Esophagus (tissue), 2 donors: ENCODE results near the gene DNAJC7. TPM values are rescaled to one million over a fixed set of nuclear protein-coding genes. Genes with fewer than 3 reads are reported as not detected.

Experiments
- H3K27ac ChIP-seq, 2 donors: one replicate each; pipeline ENCODE4 v1.5.1; 2013; ENCODE audit warnings: low read depth in 2 of 2, mild to moderate bottlenecking in 2 of 2, inconsistent platforms in 1 of 2, low read length in 1 of 2, moderate library complexity in 1 of 2
- H3K27me3 ChIP-seq, 2 donors: one replicate each; pipeline ENCODE4 v1.6.1; 2013; ENCODE audit warnings: low read length in 2 of 2, control low read depth in 1 of 2, mild to moderate bottlenecking in 1 of 2; ENCODE audit not compliant: insufficient read depth in 2 of 2, control insufficient read depth in 1 of 2
- H3K36me3 ChIP-seq, 2 donors: one replicate each; pipeline ENCODE4 v1.6.1; 2013; ENCODE audit warnings: low read length in 1 of 2; ENCODE audit not compliant: control insufficient read depth in 2 of 2, insufficient read depth in 2 of 2
- H3K4me1 ChIP-seq, 2 donors: one replicate each; pipeline ENCODE4 v1.6.1; 2013; ENCODE audit warnings: low read length in 1 of 2; ENCODE audit not compliant: control insufficient read depth in 2 of 2, insufficient read depth in 2 of 2
- H3K4me3 ChIP-seq, 2 donors: one replicate each; pipeline ENCODE4 v1.5.1; 2013; ENCODE audit warnings: low read length in 2 of 2, mild to moderate bottlenecking in 2 of 2, low read depth in 1 of 2, moderate library complexity in 1 of 2
- H3K9me3 ChIP-seq, 2 donors: one replicate each; pipeline ENCODE4 v1.6.1; 2013; ENCODE audit warnings: mild to moderate bottlenecking in 2 of 2, low read depth in 1 of 2, low read length in 1 of 2, moderate library complexity in 1 of 2; ENCODE audit not compliant: control insufficient read depth in 2 of 2, insufficient read depth in 1 of 2
- WGBS, 2 donors: extraction: QIAGEN DNeasy Blood & Tissue Kit; methylation state at CpG; one replicate each; pipeline ENCODE4 v1.1.7; 2013; 5-methylcytosine and 5-hydroxymethylcytosine counted together
- polyA plus RNA-seq, 2 donors: library from polyadenylated mRNA; stranded (reverse); fragments of 200-250 nt; gene quantifications; one replicate each; pipeline ENCODE4 v1.2.3, GENCODE V29; 2013
- donor health status: healthy with polysubstance abuse.
- donor health status: Bipolar disorder and iron deficiency.

DNAJC7 gene, protein sequence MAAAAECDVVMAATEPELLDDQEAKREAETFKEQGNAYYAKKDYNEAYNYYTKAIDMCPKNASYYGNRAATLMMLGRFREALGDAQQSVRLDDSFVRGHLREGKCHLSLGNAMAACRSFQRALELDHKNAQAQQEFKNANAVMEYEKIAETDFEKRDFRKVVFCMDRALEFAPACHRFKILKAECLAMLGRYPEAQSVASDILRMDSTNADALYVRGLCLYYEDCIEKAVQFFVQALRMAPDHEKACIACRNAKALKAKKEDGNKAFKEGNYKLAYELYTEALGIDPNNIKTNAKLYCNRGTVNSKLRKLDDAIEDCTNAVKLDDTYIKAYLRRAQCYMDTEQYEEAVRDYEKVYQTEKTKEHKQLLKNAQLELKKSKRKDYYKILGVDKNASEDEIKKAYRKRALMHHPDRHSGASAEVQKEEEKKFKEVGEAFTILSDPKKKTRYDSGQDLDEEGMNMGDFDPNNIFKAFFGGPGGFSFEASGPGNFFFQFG
- polyA plus RNA-seq: 10 to 100 TPM; 55.4 to 66.4 TPM

DNA sequence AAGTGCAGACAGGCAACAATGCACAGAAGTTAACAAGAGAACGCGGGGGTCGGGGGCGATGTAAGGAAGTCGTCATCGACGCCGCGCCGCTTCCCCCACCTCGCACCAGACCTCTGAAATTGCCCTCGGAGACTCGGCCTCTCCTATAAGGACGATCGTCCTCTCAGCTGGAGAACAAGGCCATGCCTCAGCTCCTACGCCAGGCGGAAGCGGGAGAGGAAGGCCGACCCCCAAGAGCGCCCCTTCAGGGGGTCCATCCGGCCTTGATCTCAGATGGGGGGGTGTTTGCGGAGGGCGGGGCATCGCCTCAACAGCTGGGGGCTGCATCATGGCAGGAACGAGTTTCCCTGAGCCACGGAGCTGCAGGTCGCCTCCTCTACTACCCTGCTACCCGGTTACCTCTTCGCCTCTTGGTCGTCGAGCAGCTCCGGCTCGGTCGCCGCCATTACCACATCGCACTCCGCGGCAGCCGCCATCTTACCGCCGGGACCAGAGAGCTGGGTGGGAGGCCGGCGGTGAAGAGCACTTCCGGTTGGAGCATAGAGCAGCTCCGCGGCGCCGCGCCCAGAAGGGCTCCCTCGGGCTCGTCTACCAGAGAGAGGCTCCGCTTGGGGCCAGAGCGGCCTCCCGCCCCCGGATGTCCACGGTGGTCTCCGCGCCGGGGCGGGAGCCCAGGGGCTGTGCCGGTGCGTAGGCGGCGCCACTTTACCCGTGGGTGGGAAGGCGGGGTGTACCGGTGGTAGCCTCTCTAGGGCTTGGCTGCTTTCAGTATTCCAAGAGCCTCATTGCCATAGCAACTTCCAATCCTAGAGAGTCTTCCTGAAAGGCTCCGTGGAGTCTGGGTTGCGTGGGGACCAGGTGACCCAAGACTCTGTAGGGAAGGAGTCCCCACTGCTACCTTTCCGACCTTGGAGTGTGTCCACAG is at the start of gene DNAJC7:
Gene DNAJC7 (minus strand): TSS at position 499 of the 925 bp plus-strand sequence. CDS start 23 bp downstream, at position 476.
- WGBS, 2 donors: 0% methylated on average over 69 to 70 of the region's 70 CpGs

DNA sequence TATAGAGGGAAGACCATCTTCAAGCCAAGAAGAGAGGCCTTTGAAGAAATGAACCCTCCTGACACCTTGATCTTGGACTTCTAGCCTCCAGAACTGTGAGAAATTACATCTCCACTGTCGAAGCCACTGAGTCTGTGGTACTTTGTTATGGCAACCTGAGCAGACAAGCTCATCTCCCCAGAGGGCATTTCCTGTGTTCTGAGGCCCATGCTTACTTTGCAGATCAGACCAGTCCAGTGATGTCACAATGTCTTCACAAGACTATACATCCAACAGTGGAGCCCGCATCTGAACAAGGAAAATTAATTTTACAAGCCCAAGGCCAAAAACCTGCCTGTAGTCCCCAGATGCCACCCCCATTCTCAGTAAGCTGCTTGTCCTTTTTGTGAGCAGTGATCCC is 48.0 kb upstream of the DNAJC7 start:
- WGBS, 2 donors: 60 to 68% methylated on average over 2 of the region's 2 CpGs
- peaks cover 0 to 3% of the 10 kb centered on the region in 2 donors for H3K4me1 ChIP-seq
- H3K4me3 ChIP-seq: no peak overlapping the region
- H3K36me3 ChIP-seq: no peaks in the 10 kb centered on the region
- no peak overlapping the region for H3K27ac ChIP-seq
- no peaks in the 10 kb centered on the region for H3K27me3 ChIP-seq
- no peaks in the 10 kb centered on the region for H3K9me3 ChIP-seq

More for the DNA sequence above, at the start of gene DNAJC7:
- H3K4me3 ChIP-seq: peak within 1 kb of the TSS; percentile 97 to 99
- peaks cover 0 to 11% of the 10 kb centered on the region in 2 donors for H3K4me1 ChIP-seq
- H3K36me3 ChIP-seq: peaks cover 0 to 2% of the 10 kb centered on the region in 2 donors
- H3K27ac ChIP-seq: peak within 1 kb of the TSS; percentile 94 to 97
- no peaks in the 10 kb centered on the region for H3K9me3 ChIP-seq
- H3K27me3 ChIP-seq: no peaks in the 10 kb centered on the region

DNA sequence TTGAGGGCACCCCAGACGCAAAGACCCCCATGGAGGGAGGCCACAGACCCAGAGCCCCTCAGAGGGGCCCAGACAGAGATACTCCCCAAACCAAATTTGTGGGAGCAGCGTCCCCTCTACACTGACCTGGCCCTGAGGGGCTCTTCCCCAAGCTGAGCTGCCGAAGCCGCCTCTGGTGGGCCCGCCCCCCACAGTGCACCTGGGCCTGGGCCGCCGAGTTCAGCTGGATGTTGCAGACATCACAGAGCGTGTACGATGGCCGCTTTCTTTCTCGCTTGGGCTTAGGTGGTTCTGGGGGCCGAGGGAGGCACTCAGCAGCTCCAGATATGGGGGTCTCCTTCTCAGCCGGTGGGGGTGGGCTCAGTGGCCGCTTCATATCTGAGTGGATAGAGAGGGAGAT is 45.4 kb upstream of the DNAJC7 start:
- Histone ChIP-seq H3K4me3 (no peak overlapping the region), H3K36me3 (no peaks in the 10 kb centered on the region), H3K4me1 (no peaks in the 10 kb centered on the region), H3K9me3 (no peaks in the 10 kb centered on the region), H3K27me3 (no peaks in the 10 kb centered on the region), H3K27ac (no peak overlapping the region)
- WGBS, 2 donors: 87% methylated on average over 14 of the region's 14 CpGs

DNA sequence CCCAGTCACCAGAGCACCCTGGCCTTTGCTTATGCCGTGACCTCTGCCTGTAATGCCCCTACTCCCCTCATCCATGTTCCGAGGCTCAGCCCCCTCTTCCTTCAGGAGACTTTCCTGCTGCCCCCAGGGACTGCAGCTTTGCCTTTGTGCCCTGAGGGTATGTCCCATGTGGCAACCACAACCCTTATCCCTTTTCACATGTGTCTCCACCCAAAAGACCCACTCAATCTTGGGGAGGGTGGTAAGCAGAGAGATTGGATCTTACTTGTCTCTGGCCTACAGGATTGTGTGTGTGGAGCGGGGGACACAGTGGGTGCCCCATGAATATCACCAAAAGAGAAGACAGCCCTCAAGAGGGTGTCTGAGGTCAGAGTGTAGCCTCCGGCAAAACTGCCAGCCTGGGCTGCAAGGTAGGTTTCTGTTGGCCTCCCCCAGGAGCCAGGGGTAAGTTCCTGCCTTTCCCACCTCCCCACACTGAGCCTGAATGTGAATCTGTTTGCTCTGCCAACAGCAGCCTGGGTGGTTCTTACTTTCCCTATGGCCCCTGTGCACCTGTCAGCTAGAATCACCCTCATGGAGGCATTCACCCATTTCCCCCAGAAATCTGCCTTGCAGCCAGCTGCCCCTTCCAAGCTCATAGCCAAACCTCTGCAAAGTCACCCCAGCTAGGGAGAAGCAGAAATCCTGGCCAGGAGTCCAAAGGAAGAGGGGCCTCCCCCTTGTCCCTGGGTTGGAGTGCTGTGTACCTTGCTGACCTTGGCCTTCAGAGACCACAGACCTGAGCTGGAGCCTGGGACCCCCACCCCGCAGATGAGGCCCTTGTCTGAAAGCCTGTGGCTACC is 44.6 kb upstream of the DNAJC7 start:
- Histone ChIP-seq H3K27ac (no peak overlapping the region), H3K27me3 (no peaks in the 10 kb centered on the region), H3K36me3 (no peaks in the 10 kb centered on the region), H3K4me3 (no peak overlapping the region), H3K4me1 (no peaks in the 10 kb centered on the region), H3K9me3 (no peaks in the 10 kb centered on the region)
- 64 to 65% methylated on average over 5 of the region's 5 CpGs for WGBS, 2 donors

DNA sequence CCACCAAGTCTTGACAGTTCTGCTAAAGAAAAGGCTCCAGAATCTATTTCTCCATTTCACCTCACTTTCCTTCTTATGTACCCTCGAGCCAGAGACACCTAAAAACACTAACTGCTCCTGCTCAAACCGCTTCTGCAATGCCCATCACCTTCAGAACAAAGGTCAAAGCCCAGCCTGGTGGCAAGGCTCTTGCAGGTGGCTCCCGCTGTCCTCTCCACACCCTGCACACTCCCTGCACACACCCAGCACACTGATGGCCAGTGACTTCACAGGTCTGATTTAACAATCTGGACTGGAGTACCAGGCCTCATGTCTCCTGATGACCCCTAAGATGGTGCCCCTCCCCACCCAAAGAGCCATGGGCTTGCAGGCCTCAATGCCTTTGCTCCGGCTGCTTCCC is 43.0 kb upstream of the DNAJC7 start:
- no peak overlapping the region for H3K4me3 ChIP-seq
- no peaks in the 10 kb centered on the region for H3K27me3 ChIP-seq
- no peak overlapping the region for H3K27ac ChIP-seq
- H3K4me1 ChIP-seq: no peaks in the 10 kb centered on the region
- H3K9me3 ChIP-seq: no peaks in the 10 kb centered on the region
- WGBS, 2 donors: 80 to 90% methylated on average over 4 of the region's 4 CpGs
- no peaks in the 10 kb centered on the region for H3K36me3 ChIP-seq

DNA sequence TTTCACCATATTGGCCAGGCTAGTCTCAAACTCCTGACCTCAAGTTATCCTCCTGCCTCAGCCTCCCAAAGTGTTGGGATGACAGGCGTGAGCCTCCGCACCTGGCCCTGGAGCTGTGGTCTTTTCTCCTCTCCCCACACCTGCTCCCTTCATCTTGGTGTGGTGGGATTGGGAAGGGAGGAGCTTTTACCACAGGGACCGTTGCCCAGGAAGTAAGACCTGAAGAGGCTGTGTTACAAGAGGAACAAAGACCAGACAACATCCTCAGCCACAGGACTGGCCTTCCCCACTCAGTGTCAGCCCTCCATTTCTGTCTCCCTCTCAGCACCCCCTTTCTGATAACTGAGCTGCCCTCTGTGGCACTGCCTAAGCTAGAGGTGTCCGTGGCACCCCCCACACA is 42.6 kb upstream of the DNAJC7 start:
- Histone ChIP-seq H3K9me3 (no peaks in the 10 kb centered on the region), H3K36me3 (no peaks in the 10 kb centered on the region), H3K4me3 (no peak overlapping the region), H3K27ac (no peak overlapping the region), H3K27me3 (no peaks in the 10 kb centered on the region), H3K4me1 (no peaks in the 10 kb centered on the region)
- WGBS, 2 donors: 70 to 72% methylated on average over 4 of the region's 4 CpGs

DNA sequence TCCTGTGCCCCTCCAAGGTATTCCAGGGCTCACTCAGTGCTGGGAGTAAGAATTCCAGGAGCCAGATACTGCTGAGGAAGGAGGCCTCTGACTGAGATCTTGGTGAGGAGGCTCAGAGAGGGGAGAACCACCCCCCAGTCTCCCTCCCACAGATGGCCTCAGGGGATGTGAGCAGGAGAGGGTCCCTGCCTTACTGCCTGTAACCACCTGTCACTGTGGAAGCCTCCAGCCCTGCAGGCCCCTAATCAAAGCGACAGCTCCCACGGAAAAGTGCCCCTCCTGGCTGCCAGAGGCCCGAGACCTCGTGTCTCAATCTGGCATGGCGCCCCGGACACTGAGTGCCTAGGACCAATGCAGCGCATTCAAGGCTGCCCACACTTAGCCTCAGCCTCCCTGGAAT is 40.8 kb upstream of the DNAJC7 start:
- H3K4me1 ChIP-seq: no peaks in the 10 kb centered on the region
- no peak overlapping the region for H3K4me3 ChIP-seq
- H3K36me3 ChIP-seq: no peaks in the 10 kb centered on the region
- H3K27me3 ChIP-seq: peaks cover 0 to 1% of the 10 kb centered on the region in 2 donors
- whole genome bisulfite sequencing, 2 donors: 62 to 69% methylated on average over 7 of the region's 7 CpGs
- no peaks in the 10 kb centered on the region for H3K9me3 ChIP-seq
- no peak overlapping the region for H3K27ac ChIP-seq

DNA sequence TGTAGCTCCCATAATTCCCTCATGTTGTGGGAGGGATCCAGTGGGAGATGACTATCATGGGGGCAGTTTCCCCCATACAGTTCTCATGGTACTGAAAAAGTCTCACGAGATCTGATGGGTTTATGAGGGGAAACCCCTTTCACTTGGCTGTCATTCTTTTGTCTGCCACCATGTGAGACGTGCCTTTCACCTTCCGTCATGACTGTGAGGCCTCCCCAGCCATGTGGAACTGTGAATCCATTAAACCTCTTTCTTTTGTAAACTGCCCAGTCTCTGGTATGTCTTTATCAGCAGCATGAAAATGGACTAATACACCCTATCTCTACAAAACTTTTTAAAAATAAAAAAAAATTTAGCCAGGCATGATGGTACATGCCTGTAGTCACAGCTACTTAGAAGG is 39.4 kb upstream of the DNAJC7 start:
- H3K36me3 ChIP-seq: no peaks in the 10 kb centered on the region
- peaks cover 0 to 5% of the 10 kb centered on the region in 2 donors for H3K27me3 ChIP-seq
- no peak overlapping the region for H3K4me3 ChIP-seq
- no peaks in the 10 kb centered on the region for H3K9me3 ChIP-seq
- H3K4me1 ChIP-seq: no peaks in the 10 kb centered on the region
- 65 to 78% methylated on average over 3 of the region's 3 CpGs for WGBS, 2 donors
- no peak overlapping the region for H3K27ac ChIP-seq

DNA sequence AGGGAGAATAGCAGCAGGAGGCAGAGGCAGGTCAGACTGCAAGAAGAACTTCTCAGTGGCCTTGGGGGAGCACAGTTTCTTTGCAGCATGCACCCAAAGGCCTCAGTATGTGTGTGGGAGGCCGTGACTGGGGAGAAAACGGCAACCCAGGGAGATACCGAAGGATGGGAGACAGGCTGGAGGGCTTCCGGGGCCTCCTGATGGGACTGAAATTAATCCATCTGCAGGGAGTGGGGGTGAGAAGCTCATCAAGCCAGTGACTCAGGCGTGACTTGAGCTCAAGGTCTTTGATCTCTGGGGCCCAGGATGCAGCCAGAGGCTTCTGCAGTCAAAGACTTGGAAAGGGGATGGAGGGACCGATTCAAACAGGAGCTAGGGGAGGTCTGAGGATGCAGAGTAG is 38.3 kb upstream of the DNAJC7 start:
- Histone ChIP-seq H3K9me3 (no peaks in the 10 kb centered on the region), H3K4me3 (no peak overlapping the region), H3K4me1 (no peaks in the 10 kb centered on the region), H3K27ac (no peak overlapping the region), H3K36me3 (no peaks in the 10 kb centered on the region), H3K27me3 (peaks cover 0 to 5% of the 10 kb centered on the region in 2 donors)
- 41 to 64% methylated on average over 6 of the region's 6 CpGs for WGBS, 2 donors
